Right ventricle myocardium inferior (tissue), 1 donor: Measurements from ENCODE around the gene DSE. TPM values are rescaled to one million over a fixed set of nuclear protein-coding genes. Genes with fewer than 3 reads are reported as not detected.

Source experiments
- ATAC-seq: fragments of 200-7000 bp; cut with Tn5 transposase; one replicate; pipeline ENCODE4 v1.9.1; 2020; ENCODE audit warnings: mild to moderate bottlenecking, moderate library complexity
- DNase-seq: peaks from one replicate; pipeline ENCODE4 v3.0.0; 2021; ENCODE audit errors: missing footprints
- intact Hi-C: fragments of 100-400 bp; cut with DNase I; formaldehyde crosslinking; loops from one replicate; pipeline ENCODE4 v1.11.0; 2022
- total RNA-seq: library from RNA; stranded (reverse); fragmentation: NEBNext Ultra II Directional; extraction: Animal tissue kit (Norgen Biotek cat#: 25700); gene quantifications from one replicate; pipeline ENCODE4 v1.2.1, GENCODE V29; 2021
- donor health status: DM: no; HTN: yes; CAD: no; lungs with severe emphysema.

Gene DSE
- total RNA-seq, 1 donor from 2014 or later, result 11.6 TPM

GRCh38 chr6:116354236-116354635 is 16.5 kb upstream of the DSE start:
- ATAC-seq (no peak), DNase-seq (no peak)
- intact Hi-C loops, result no loop called here

DNA sequence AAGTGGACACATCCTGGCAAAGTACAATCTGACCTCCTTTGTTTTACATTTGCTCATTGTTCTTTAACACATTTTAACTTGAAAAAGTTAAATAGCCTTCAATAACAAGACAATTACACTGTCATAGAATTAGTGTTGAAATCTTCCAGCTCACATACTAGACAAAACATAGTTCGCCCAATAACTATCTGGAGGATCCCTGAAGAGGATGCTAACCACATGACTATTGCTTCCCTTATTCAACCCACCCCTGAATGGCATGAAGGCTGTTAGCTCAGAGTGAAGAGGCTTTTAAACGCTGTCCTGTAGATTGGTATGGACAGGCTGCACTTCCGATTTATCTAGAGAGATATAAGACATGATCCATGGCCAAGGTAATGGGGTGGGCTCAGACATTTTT is 15.0 kb upstream of the DSE start:
- intact Hi-C loops, result no loop called here
- ATAC-seq (no peak), DNase-seq (no peak)

- ATAC-seq (no peak), DNase-seq (no peak)
- intact Hi-C loops, result no loop called here
These were observed 11.6 kb upstream of the DSE start for GRCh38 chr6:116359131-116359530.

DNA sequence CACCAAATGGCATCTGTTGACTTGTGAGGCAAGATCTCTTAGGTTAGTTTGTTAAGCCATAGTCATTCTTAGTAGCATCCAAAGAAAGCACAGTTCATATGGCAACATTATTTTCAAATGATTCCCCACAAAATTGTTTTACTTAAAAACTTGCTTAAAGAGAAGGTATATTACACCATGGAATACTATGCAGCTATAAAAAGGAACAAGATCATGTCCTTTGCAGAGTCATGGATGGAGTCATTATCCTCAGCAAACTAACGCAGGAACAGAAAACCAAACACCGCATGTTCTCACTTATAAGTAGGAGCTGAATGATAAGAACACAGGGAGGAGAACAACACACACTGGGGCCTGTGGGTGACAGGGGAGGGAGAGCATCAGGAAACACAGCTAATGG is 10.9 kb upstream of the DSE start:
- ATAC-seq (no peak), DNase-seq (no peak)
- intact Hi-C loops, result no loop called here

GRCh38 chr6:116362276-116362675 is 8.5 kb upstream of the DSE start:
- intact Hi-C loops, result no loop called here
- no peak for ATAC-seq

DNA sequence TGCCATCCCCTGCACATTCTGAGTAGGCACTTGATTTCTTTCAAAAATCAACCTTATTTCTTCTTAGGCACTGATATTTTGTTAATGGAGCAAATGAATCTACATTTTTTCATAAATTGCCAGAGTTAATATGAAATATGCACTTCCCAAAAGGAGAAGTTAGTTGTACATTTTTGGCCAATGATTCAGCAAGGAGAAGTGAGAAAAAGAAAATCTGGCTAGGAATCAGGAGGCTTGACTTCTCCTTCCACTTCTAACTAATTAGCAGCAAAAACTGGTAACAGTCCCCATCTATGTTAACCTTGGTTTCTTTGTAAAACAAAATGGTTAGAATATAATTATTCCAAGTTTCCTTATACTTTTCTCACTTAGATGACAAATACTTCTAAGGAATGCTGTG is 7.0 kb upstream of the DSE start:
- DNase-seq, result no peak
- ATAC-seq, result no peak
- intact Hi-C loops, result no loop called here

More at GRCh38 chr6:116362276-116362675, 8.5 kb upstream of the DSE start:
- DNase-seq, result no peak

DNA sequence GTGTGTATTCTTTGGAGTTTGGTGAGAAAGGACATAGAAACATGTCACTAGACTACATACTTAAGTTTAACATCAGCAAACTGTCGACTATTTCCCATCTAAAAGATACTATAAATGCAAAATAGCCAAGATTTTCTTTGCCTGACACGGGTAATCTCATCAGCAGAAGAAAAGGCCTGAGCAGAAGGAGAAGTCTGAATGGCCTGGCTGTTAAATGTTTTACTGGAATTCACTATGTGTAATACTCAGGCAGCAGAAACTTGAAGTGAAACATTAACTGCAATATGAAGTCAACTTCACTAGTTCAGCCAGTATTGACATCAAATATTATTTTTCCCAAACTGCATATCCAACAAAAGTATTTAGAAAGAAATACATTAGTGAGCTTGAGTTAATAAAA is 6.4 kb upstream of the DSE start:
- intact Hi-C loops, result no loop called here
- DNase-seq (no peak), ATAC-seq (no peak)

- intact Hi-C loops, result no loop called here
- ATAC-seq (no peak), DNase-seq (no peak)
These were observed 5.0 kb upstream of the DSE start for GRCh38 chr6:116365743-116366142.

- DNase-seq (no peak), ATAC-seq (no peak)
- intact Hi-C loops, result no loop called here
These were observed 3.9 kb upstream of the DSE start for GRCh38 chr6:116366740-116367275.

DNA sequence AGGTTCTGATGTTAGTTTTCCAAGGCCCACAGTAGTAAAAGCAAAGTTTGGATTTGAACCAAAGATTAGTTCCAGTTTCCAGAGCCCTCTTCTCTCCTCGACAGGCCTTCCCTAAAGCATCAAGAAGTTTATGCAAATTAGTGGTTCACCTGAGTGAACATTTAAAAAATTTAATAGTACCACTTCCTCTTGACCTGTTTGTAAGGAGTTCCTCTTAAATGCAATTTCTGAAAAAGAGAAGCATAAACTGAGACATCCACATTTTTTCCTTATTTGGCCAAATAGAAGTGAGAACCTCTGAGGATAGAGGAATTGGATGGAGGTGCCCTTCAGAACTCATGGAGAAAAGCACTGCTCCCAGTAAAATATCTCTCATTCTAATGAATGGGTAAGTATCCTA is 1.2 kb upstream of the DSE start:
- ATAC-seq, result no peak
- intact Hi-C loops, result no loop called here
- no peak for DNase-seq

DNA sequence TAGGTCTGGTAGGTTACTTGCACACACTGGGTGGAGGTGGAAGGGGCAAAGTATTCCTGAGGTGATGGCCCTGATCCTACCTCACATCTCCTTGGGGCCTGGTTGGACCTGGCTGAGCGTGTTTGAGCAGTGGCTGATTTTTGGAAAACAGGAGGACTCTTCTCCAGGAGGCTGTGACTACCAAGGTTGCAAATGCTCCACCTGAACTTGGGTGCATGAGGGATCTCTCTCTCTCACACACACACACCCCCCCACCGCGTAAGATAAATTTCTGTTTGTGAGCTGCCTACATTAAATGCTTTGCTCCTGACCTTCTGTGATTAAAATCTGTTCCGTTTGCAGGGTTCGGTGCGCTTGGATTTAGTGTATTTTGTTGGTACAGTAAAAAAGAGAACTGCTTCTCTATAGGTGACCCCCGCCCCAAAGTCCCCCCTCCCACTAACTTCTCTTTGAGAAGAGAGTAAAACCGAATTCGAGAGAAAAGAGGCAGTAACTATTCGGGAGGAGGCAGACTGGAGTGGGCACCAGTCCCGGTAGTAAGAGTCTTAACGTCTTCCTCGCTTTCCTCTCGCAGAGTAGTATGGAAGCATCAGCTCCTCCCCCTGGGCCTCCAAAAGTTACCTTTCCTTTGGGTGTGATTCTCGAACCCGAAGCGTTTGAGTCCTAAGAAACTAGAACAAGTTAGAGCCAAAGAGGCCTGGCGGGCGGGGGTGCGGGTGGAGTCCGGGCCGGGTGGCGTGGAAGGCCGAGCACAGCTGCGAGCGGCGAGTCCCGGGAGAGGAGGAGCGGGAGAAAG is 585 bp upstream of the DSE start:
- intact Hi-C loops, result loop anchor here (5.0 kb wide), 2 partner anchors 37 to 93 kb away; partner anchors contain the start of gene TSPYL1
- ATAC-seq (no peak), DNase-seq (no peak)

GRCh38 chr6:116371120-116371917 is 572 bp downstream of the DSE start:
- intact Hi-C loops, result loop anchor here (5.0 kb wide), 2 partner anchors 36 to 94 kb away; partner anchors contain the start of gene TSPYL1
- ATAC-seq, result peak; percentile 75
- DNase-seq, result peak; percentile 87

- intact Hi-C loops, result loop anchor here (5.0 kb wide), 2 partner anchors 35 to 95 kb away; partner anchors contain the start of gene TSPYL1
- no peak for ATAC-seq
- DNase-seq, result no peak
These were observed 1.1 kb downstream of the DSE start for GRCh38 chr6:116371918-116372209.

DNA sequence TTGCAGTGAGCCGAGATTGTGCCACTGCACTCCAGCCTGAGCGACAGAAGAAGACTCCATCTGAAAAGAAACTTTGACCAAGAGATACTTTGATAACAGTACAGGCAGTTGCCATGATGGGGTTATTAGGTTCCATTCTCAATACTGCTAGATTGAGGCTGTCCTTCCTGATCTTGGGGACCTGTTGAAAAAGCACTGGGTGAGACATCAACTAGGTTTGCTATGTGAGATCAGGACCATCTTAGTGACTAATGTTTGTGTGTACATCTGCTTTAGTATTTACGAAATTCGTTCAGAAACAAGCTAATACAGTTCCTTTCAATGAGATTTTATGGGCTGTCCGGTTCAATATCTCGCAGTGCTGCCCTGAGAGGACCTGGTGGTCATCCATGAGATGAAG is 2.6 kb downstream of the DSE start:
- ATAC-seq, result no peak
- no peak for DNase-seq
- intact Hi-C loops, result loop anchor here (5.0 kb wide), 2 partner anchors 34 to 96 kb away; partner anchors contain the start of gene TSPYL1

DNA sequence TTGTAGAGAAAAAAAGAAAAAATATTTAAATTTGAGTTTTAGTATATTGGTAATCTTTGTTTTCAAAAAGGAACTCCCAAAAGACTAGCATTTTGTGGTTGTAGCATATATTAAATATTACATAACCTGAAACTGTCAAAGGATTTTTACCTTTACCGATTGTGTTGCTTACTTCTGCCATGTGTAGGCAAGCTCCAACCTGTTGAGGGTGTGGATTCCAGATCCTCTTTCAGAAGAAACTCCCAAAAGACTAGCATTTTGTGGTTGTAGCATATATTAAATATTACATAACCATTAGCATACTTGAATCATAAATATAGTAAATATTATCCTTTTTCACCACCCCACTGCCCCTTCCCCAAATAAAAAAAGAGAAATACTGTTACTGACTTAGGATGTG is 3.2 kb downstream of the DSE start:
- DNase-seq, result no peak
- intact Hi-C loops, result loop anchor here (5.0 kb wide), 2 partner anchors 33 to 97 kb away; partner anchors contain the start of gene TSPYL1
- no peak for ATAC-seq

DNA sequence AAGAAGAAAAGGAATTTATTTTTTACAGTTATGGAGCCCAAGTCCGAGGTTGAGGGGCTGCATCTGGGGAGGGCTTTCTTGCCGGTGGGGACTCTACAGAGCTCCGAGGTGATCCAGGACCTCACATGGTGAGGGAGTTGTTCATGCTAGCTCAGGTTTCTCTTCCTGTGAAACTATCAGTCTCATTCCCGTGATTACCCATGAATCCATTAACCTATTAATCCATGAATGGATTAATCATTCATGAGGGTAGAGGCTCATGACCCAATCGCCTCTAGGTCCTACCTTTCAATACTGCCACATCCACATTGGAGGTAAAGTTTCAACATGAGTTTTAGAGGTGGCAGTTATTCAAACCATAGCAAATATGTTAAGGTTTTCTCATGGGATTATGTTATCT is 3.8 kb downstream of the DSE start:
- ATAC-seq (no peak), DNase-seq (no peak)
- intact Hi-C loops, result loop anchor here (5.0 kb wide), 2 partner anchors 33 to 97 kb away; partner anchors contain the start of gene TSPYL1

- intact Hi-C loops, result no loop called here
- DNase-seq (no peak), ATAC-seq (no peak)
These were observed 4.5 kb downstream of the DSE start for GRCh38 chr6:116375262-116375661.

GRCh38 chr6:116376149-116376548 is 5.4 kb downstream of the DSE start:
- DNase-seq (no peak), ATAC-seq (no peak)
- intact Hi-C loops, result no loop called here

- intact Hi-C loops, result no loop called here
- ATAC-seq (no peak), DNase-seq (no peak)
These were observed 9.0 kb downstream of the DSE start for GRCh38 chr6:116379764-116380163.

DNA sequence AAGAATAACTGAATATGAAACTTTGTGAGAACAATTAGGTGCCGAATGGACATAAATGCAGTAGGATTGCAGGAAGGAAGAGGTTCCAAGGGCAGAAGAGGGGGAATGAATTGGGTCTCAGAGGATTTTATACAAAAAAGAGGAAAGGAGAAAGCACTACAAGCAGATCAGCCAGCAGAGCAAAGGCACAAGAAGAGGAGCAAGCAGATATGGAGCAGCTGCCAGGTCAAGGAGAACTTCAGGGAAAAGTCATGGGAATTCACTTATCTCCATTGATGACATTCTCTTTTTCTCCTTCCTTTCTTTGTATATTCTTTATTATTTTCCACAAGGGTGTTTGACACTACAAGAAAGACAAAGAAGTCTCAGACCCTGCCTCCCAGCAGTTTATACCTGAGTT is 9.6 kb downstream of the DSE start:
- ATAC-seq (no peak), DNase-seq (no peak)
- intact Hi-C loops, result no loop called here
